K562 (cell line): Measurements from ENCODE around the gene SCG5. TPM values are rescaled to one million over a fixed set of nuclear protein-coding genes. Genes with fewer than 3 reads are reported as not detected.

Source experiments
- ATAC-seq: fragments of 200-7000 bp; cut with Tn5 transposase; 3 replicates; pipeline ENCODE4 v1.9.1; 2020; ENCODE audit warnings: moderate library complexity
- BruUV-seq: library from RNA; stranded (reverse); fragments of 400-500 nt; replicated peaks from 2 replicates; lab custom pipeline; 2021; lab: Mats Ljungman, UMichigan
- CTCF ChIA-PET: fragments of 300-600 bp; formaldehyde crosslinking; extraction: SDS; loops from one replicate; lab custom pipeline; 2021; ENCODE audit warnings: low intra/inter-chr PET ratio; lab: Yijun Ruan, JAX
- POLR2A ChIA-PET: fragments of 300-600, 350-650 bp; sonication (Branson Sonifier 250); formaldehyde crosslinking; extraction: SDS; loops from one replicate; lab custom pipeline; 2021; ENCODE audit warnings: antibody characterized with exemption, inconsistent platforms; lab: Yijun Ruan, JAX
- DNase-seq, 4 experiments: peaks; one replicate each; pipeline versions ENCODE4 v3.0.0 to v3.0.0-alpha.2; 2011 to 2018; ENCODE audit warnings: low spot score in 3 of 4, mixed read lengths in 3 of 4; ENCODE audit errors: extremely low read depth in 1 of 4
- FAIRE-seq: peaks from 2 replicates; lab custom pipeline; 2011; peaks lifted over from hg19 to GRCh38; lab: Jason Lieb, UNC
- H2AFZ ChIP-seq: 2 replicates; pipeline ENCODE4 v1.6.0; 2011; ENCODE audit warnings: low read depth, low read length, control low read depth, inconsistent platforms
- H3K27ac ChIP-seq: fragments of 200-600 bp; 3 replicates; pipeline ENCODE4 v1.8.0; 2011; ENCODE audit warnings: low read depth, mild to moderate bottlenecking, control low read depth, inconsistent platforms, low read length, moderate library complexity, mixed read lengths; ENCODE audit errors: extremely low read depth
- H3K27me3 ChIP-seq, 2 experiments: fragments of 300-600 bp in 1 of 2; 2 replicates in 1 of 2; 3 replicates in 1 of 2; pipeline versions ENCODE4 v1.6.0 to v1.8.0; 2011; ENCODE audit warnings: inconsistent platforms in 2 of 2, low read length in 2 of 2, mild to moderate bottlenecking in 1 of 2, mixed read lengths in 1 of 2, moderate library complexity in 1 of 2; ENCODE audit not compliant: control insufficient read depth in 2 of 2, insufficient read depth in 2 of 2
- H3K36me3 ChIP-seq: fragments of 300-600 bp; 3 replicates; pipeline ENCODE4 v1.8.0; 2011; ENCODE audit warnings: mild to moderate bottlenecking, low read length, inconsistent platforms; ENCODE audit not compliant: control insufficient read depth, insufficient read depth
- H3K4me1 ChIP-seq, 2 experiments: fragments of 200-600 bp in 1 of 2; replicated peaks in 1 of 2; 2 replicates in 1 of 2; 3 replicates in 1 of 2; pipeline versions ENCODE4 v1.5.1 to v1.8.0; 2011; ENCODE audit warnings: inconsistent platforms in 2 of 2, low read length in 2 of 2, mild to moderate bottlenecking in 1 of 2, mixed read lengths in 1 of 2, moderate library complexity in 1 of 2; ENCODE audit not compliant: control insufficient read depth in 2 of 2, insufficient read depth in 2 of 2
- H3K4me2 ChIP-seq: 2 replicates; pipeline ENCODE4 v1.6.1; 2011; ENCODE audit warnings: low read length, control low read depth, inconsistent platforms, mixed read lengths; ENCODE audit not compliant: insufficient read depth
- H3K4me3 ChIP-seq: fragments of 200-600 bp; sonication (generic), shearing (Covaris generic); 2 replicates; pipeline ENCODE4 v1.5.1; 2016; ENCODE audit warnings: control low read depth, inconsistent platforms
- H3K79me2 ChIP-seq: fragments of 200-600 bp; 3 replicates; pipeline ENCODE4 v1.8.0; 2011; ENCODE audit warnings: low read length, inconsistent platforms; ENCODE audit not compliant: control insufficient read depth, insufficient read depth
- H3K9ac ChIP-seq, 2 experiments: 2 replicates each; pipeline versions ENCODE4 v1.6.0 to v1.6.1; 2011; ENCODE audit warnings: low read depth in 2 of 2, low read length in 2 of 2, control low read depth in 1 of 2, inconsistent platforms in 1 of 2, mild to moderate bottlenecking in 1 of 2, mixed read lengths in 1 of 2; ENCODE audit not compliant: insufficient read depth in 1 of 2
- H3K9me1 ChIP-seq: one replicate; pipeline ENCODE4 v1.6.0; 2011; ENCODE audit warnings: inconsistent platforms, mild to moderate bottlenecking, low read length, moderate library complexity; ENCODE audit not compliant: control insufficient read depth, insufficient read depth
- H3K9me3 ChIP-seq: replicated peaks from 2 replicates; pipeline ENCODE4 v1.5.1; 2011; ENCODE audit warnings: low read depth, low read length, inconsistent platforms; ENCODE audit not compliant: control insufficient read depth, insufficient read depth
- H4K20me1 ChIP-seq: replicated peaks from 2 replicates; pipeline ENCODE4 v1.6.1; 2011; ENCODE audit warnings: low read length, inconsistent platforms, mixed read lengths; ENCODE audit not compliant: control insufficient read depth, insufficient read depth
- EP300 ChIP-seq: IDR thresholded peaks from 2 replicates; pipeline ENCODE4 v1.6.1; 2012; ENCODE audit warnings: low read length, improper control_type of control experiment
- ESRRA ChIP-seq: fragments of 450-650 bp; IDR thresholded peaks from 2 replicates; pipeline ENCODE4 v1.6.1; 2014; ENCODE audit warnings: low read depth, mild to moderate bottlenecking, moderate library complexity, borderline replicate concordance
- PBX2 ChIP-seq, 2 experiments: IDR thresholded peaks in 1 of 2; conservative IDR thresholded peaks in 1 of 2; 2 replicates each; pipeline ENCODE4 v1.6.1; 2016; ENCODE audit warnings: low read depth in 2 of 2, mild to moderate bottlenecking in 1 of 2, missing compliant biosample characterization in 1 of 2, missing genetic modification characterization in 1 of 2, moderate library complexity in 1 of 2
- PHF8 ChIP-seq: fragments of 200-600 bp; sonication (generic); IDR thresholded peaks from 2 replicates; pipeline ENCODE4 v1.6.1; 2012; ENCODE audit warnings: mixed run types, mild to moderate bottlenecking, inconsistent platforms, low read length, moderate library complexity, borderline replicate concordance
- WGBS: fragments of 100-300 bp; shearing (Covaris generic); methylation state at CpG from one replicate; pipeline ENCODE4 v1.1.6; 2016; ENCODE audit warnings: low coverage, mixed read lengths; ENCODE audit not compliant: insufficient coverage; ENCODE audit errors: missing lambda C conversion rate; 5-methylcytosine and 5-hydroxymethylcytosine counted together
- in situ Hi-C: fragments of 300-500 bp; cut with MboI; formaldehyde crosslinking; loops from 4 replicates; pipeline ENCODE4 v1.15.0; 2018; ENCODE audit warnings: inconsistent platforms, mixed read lengths
- intact Hi-C: fragments of 100-400 bp; cut with micrococcal nuclease; formaldehyde crosslinking; loops from 2 replicates; pipeline ENCODE4 v1.14.2; 2022
- polyA plus RNA-seq, 8 experiments: library from polyadenylated mRNA; depleted of rRNA in 4 of 8; stranded (reverse) in 5 of 8; unstranded in 3 of 8; fragments of >200 nt; fragmentation: Nextera tagmentation in 2 of 8; fragmentation: Illumina TruSeq in 1 of 8; extraction: Ambion mirVana in 2 of 8; extraction: Trizol in 1 of 8; gene quantifications; 2 replicates each; pipeline versions ENCODE4 v1.2.1 to v1.2.3, GENCODE V29; 2011 to 2014; ENCODE audit warnings: inconsistent platforms in 1 of 8, missing spikeins in 1 of 8
- total RNA-seq, 7 experiments: library from RNA; depleted of rRNA in 6 of 7; stranded (reverse); fragments of >200 nt in 6 of 7; fragmentation: Illumina TruSeq in 2 of 7; extraction: Trizol in 2 of 7; gene quantifications; 2 replicates each; pipeline versions ENCODE4 v1.2.1 to v1.2.3, GENCODE V29; 2011 to 2021; ENCODE audit warnings: low replicate concordance in 1 of 7

The SCG5 gene
- total and polyA plus RNA-seq, 9 of the 15 experiments (the other 6 are each of a cell fraction or from before 2014, with no cell fraction given), result 0.06 to 0.76 (median 0.28) TPM; not detected in 2

- WGBS, result 29% methylated on average over 6 of the region's 6 CpGs
- H3K27ac ChIP-seq, result no peak overlapping the region
- H3K36me3 ChIP-seq, result no peaks in the 10 kb centered on the region
Observed at GRCh38 chr15:32667321-32667720, 25.8 kb downstream of the SCG5 start.

More at GRCh38 chr15:32667321-32667720, 25.8 kb downstream of the SCG5 start:
- Histone ChIP-seq H3K9me1 (no peaks in the 10 kb centered on the region), H3K27me3 (peaks cover 17 to 19% of the 10 kb centered on the region in 2 experiments; a peak in 4 of 5 replicates), H4K20me1 (peaks cover 3% of the 10 kb centered on the region; the same call in 1 of the 2 replicates), H3K9ac (no peak overlapping the region), H3K4me1 (peaks cover 0 to 3% of the 10 kb centered on the region in 2 experiments; a peak in 1 of 5 replicates), H2AFZ (no peak overlapping the region), H3K4me3 (no peak overlapping the region), H3K9me3 (no peaks in the 10 kb centered on the region), H3K79me2 (no peaks in the 10 kb centered on the region), H3K4me2 (no peak overlapping the region)
- intact Hi-C loops, result loop anchor here (10.0 kb wide), 1 partner anchor 167 kb away; no protein-coding TSS in a partner anchor
- no peak for TF ChIP-seq ESRRA
- TF ChIP-seq EP300, result no peak
- no peak for TF ChIP-seq PHF8
- TF ChIP-seq PBX2 (CRISPR knock-in tag; IDR thresholded peaks at IDR 0.05; ENCODE audit: low read depth), result no peak
- TF ChIP-seq PBX2 (tag; conservative IDR thresholded peaks at IDR 0.05; ENCODE audit: low read depth), result no peak
- CTCF ChIA-PET, result no interaction called here
- FAIRE-seq, result no peak
- no TSS peak for BruUV-seq
- DNase-seq, result no peak
- no peak for ATAC-seq
- POLR2A ChIA-PET, result no interaction called here
- in situ Hi-C loops, result loop anchor here (10.0 kb wide), 1 partner anchor 467 kb away; no protein-coding TSS in a partner anchor
